IMR-90 (cell line): ENCODE data around the gene COL13A1.

Source experiments
- CTCF ChIP-seq: conservative IDR thresholded peaks from 2 replicates; pipeline ENCODE4 v1.5.1; 2012; ENCODE audit warnings: mild to moderate bottlenecking, low read depth, low read length, improper control_type of control experiment
- POLR2A ChIP-seq: IDR thresholded peaks from 2 replicates; pipeline ENCODE4 v1.6.1; 2012; ENCODE audit warnings: mild to moderate bottlenecking, low read depth, low read length
- RAD21 ChIP-seq: IDR thresholded peaks from 2 replicates; pipeline ENCODE4 v1.6.1; 2012; ENCODE audit warnings: low read length, improper control_type of control experiment

GRCh38 chr10:69871074-69871473 is 69.4 kb downstream of the COL13A1 start:
- no peak for TF ChIP-seq CTCF
- TF ChIP-seq POLR2A = no peak
- TF ChIP-seq RAD21 = no peak
